Hematopoietic multipotent progenitor cell treated with erythropoietin and hydrocortisone succinate and interleukin-3 and kit ligand, for 4 days (in vitro differentiated cells): Measurements from ENCODE around the gene ERC2.

ENCODE experiments used
- DNase-seq: peaks from one replicate; pipeline ENCODE4 v3.0.0-alpha.2; 2015

ERC2 gene

DNA sequence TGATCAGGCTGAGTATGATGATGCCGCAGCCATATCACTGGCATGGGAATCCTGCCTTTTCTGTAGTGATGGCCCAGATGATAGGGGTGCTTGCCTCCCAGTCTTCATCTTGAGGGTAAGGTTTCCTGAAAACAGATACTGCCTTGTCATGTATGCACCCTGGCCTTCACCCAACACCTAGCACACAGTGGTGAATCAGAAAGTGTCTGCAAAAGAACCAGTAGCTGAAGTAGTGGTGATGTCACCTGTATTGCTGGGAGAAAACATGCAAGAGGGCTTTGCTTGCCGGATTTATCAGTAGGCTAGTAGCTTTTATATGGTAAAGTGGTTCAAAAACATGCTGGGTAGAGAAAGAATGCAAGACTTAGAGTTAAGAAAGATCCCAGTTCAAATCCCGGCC is 561.4 kb downstream of the ERC2 start:
- DNase-seq: no peak

GRCh38 chr3:55904716-55905115 is 563.6 kb downstream of the ERC2 start:
- DNase-seq: no peak

- DNase-seq: no peak
Observed at GRCh38 chr3:55903680-55904079, 564.6 kb downstream of the ERC2 start.

GRCh38 chr3:55902221-55902900 is 565.9 kb downstream of the ERC2 start:
- no peak for DNase-seq

- peak; percentile 1 for DNase-seq
Observed at GRCh38 chr3:55899887-55900286, 568.4 kb downstream of the ERC2 start.

DNA sequence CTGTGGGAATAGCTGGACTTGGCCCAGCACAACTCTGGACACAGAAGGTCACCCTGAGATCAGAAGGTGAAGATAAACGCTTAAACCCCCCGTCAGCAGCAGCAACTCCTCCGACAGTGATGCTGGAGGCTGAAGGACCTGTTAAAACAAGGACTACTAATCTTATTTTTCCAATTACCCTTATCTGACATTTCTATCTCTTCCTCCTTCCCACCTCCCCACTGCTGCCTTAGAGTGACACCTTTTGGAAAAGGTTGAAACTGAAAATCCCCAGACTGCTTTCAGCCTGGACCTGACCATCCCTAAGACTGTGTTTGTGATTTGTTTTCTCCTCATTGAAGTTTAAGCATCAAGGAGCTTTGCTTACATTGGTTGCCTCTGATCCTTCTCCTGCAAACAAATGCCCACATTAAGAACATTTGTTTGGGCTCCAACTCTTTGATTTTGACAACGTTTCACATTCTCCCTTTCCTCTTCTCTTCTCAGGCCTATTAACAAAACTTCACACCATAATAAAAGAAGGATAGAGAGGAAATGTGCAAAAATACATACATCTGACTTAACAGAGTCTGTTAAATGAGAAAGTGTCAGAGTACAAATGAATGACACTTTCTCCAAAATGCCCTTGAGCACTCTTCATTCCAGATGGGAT is 570.6 kb downstream of the ERC2 start:
- no peak for DNase-seq

- no peak for DNase-seq
Observed at GRCh38 chr3:55895897-55896566, 572.2 kb downstream of the ERC2 start.

GRCh38 chr3:55894605-55895004 is 573.7 kb downstream of the ERC2 start:
- no peak for DNase-seq

DNA sequence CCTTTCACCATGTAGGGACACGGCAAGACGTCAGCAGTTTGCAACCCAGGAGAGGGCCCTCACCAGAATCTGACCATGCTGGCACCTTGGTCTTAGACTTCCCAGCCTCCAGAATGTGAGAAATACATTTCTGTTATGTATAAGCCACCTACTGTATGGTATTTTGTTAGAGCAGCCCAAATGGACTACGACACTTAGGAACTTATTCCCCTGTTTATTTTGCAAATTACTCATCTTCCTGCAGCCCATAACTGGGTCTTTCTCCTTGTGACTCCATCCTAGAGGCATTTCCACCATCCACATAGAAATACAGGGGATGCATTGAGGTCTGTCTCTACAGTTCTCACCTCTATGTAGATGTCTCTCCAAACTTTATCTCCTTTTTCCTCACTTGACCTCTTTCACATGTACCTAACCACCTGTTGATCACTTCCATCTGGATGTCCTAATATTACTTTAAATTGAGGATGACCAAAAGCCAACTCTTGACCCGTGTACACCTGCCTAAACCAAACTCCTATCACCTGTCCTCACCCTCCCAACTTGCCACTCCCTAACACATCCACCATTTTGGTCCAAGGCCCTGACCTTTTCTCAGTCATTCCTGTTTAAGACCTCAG is 575.1 kb downstream of the ERC2 start:
- no peak for DNase-seq

DNA sequence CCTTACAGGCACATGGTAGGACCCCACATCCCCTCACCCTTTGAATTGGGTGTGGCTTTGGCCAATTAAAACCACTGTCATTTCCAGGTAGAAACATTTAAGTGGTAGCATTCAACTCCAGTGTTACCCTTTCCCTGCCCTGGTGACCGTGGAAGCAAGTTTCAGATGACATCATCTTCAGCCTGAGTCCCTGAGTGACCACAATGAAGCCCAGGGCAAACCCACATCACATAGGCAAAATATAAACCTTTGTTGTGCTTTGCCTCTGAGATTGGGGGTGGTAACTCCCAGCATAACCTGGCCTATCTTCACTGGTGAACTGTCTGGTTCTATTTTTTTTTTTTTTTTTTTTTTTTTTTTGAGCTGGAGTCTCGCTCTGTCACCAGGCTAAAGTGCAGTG is 577.2 kb downstream of the ERC2 start:
- DNase-seq: no peak

DNA sequence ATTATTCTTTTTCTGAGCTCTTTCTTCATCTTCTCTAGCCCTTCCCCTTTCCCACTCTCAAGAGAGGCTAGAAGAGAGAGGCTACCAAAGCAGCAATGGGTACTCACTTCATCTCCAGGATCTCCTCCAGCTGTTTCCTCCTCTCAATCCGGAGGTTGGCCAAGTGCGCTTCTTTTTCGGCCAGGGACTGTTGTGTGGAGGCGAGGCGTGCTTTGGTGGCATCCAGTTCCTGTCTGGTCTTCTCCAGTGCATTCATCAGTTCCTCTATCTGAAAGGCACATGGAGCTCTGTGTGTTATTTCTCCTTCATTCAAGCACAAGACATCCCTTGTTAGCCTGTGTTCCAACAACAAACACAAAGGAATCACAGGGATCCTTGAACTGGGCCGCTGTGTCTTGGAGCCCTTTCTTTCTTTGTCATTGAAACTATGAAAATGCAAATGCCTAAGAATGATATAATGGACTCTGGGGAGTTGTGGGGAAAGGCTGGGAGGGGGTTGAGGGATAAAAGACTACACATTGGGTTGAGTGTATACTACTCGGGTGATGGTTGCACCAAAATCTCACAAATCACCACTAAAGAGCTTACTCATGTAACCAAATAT is 579.9 kb downstream of the ERC2 start:
- DNase-seq: no peak

DNA sequence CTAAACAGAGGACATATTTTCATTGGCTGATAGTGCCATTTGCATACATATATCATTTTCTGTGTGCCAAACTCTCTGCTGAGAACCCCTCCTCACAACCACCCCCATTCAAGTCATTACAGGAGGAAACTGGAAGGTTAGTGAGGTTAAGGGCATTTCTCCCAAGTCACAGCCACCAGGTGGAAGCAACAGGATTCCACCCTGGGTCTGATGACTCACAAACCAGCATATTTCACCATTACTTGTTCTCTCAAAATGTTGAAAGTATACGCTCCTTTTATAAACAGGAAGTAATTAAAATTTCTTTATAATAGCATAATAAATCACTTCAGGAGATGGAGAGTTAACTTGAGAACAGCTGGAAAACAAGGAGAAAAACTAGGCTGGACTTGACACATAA is 582.5 kb downstream of the ERC2 start:
- no peak for DNase-seq

DNA sequence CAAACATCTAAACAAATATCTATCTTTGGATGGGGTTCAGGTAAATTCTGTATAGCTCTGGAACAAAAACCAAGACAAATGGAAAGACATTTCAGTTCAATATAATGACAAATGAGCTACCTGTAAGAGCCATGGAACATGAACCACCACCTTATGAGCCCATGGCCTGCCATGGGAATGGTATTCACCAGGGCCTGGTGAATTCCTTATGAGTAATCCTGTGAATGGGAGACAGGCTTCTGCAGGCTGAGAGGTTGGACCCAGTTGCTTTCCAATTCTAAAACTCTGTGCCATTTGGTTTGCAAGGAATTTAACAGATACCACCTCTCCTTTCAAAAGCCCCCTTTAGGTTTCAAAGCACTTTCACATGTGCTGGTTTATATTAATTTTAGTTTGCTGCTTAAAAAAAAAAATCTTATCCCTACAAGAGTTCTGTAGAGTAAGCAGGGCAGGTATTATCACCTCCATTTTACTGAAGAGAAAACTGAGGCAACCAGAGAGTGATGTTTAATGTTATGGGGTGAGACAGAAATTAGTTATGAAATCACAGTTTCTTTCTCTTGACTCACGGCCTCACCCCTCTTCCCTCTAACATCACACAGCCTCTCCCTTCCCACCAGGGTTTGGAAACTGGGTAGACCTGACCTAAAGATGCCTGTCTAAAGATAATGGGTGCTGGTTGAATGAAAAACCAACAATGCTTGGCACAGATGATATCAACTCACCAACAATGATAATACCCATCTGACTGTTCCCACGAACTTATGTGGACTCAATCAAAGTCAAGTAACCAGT is 583.6 kb downstream of the ERC2 start:
- no peak for DNase-seq

- DNase-seq: no peak
Observed at GRCh38 chr3:55884066-55884465, 584.2 kb downstream of the ERC2 start.

GRCh38 chr3:55882006-55882405 is 586.3 kb downstream of the ERC2 start:
- DNase-seq: no peak

- DNase-seq: no peak
Observed at GRCh38 chr3:55880357-55880756, 587.9 kb downstream of the ERC2 start.

DNA sequence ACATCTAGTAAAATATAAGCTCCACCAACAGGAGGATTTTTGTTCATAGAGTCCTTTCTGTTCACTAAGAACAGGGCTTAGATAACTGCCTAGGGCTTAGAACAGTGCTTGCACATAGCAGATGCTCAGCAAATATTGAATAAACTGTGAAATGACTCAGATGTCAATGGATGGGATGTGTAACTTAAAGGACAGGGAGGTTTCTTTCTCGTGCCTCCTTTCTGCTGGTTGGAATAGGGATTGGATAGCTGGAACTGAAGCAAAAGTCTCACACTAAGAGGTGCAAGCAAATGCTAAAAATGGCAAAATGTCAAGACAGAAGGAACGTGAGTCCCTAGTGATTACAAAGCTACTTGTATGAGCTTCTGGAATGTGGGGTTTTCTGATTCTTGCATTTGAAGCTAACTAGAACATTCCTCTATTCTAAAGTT is 588.4 kb downstream of the ERC2 start:
- no peak for DNase-seq

DNA sequence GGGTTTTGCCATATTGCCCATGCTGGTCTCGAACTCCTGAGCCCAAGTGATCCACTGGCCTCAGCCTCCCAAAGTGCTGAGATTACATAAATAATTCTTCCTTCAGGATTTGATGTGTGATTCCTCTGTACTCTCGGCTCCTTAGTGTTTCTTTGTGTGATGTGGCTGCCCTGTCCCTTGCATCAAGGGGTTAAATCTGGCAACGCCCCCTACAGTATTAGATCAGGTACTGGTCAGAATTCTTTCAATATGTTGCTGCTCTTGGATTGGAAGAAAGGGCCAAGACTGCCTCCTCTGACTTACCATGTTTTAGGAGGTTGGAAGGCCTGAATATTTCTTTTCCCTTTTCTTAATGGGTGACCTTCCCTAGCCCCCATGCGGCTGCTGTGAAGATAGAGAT is 590.6 kb downstream of the ERC2 start:
- no peak for DNase-seq

DNA sequence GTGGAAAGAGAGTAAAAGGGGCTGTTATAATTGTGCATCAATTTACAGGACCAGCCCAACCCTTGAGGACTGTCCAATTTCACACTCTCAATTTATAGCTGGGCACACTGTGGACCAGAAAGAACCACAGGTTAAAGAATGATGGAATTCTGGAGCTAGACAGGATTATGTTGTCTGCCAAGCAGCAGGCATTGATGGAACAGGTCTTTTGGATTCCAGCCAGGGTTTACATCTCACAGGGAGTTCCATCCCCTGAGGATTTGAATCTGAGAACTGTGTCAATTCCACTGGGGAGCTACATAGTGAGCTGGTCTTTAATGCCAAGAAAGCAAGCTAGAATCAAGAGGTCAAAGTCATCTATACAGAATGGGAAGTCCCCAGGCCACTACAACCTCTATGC is 591.7 kb downstream of the ERC2 start:
- DNase-seq: no peak

- DNase-seq: no peak
Observed at GRCh38 chr3:55875113-55875512, 593.2 kb downstream of the ERC2 start.

DNA sequence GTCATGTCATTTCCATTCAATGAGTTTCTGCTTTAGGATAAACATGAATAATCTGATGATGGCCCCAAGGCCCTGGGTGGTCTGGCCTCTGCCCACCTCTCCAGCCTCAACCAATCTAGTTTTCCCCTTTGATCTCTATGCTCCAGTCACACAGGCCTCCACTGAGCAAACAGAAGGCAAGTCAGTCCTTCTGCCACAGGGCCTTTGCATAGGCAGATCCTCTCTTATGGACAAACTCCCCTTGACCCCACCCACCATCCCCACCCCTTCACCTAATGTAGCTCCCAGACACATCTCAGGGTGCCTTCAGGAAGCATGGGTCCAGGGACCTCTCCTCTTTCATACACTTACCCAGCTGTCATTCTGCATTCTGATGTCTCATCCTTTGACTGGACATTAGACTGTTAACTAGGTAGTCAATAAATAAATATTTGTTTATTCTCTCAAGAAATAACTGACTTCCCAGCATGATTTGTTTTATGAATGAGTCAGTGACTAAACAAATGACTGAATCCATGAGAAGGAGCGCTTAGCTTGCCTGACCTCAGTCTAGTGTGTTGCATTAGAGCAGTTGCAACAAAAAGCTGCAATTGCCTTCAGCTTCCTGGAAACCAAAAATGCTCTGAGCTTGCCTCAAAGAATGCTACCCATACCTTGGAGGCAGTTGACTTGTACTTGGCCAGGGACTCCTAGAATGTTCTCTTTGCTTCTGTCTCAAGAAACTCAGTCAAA is 594.6 kb downstream of the ERC2 start:
- DNase-seq: no peak

GRCh38 chr3:55870594-55870993 is 597.7 kb downstream of the ERC2 start:
- DNase-seq: no peak
